Sigmoid colon (tissue), 7 donors: Measurements from ENCODE around the gene PXT1. TPM values are rescaled to one million over a fixed set of nuclear protein-coding genes. Genes with fewer than 3 reads are reported as not detected.

Source experiments
- DNase-seq: peaks from one replicate; pipeline ENCODE4 v3.0.0-alpha.2; 2019
- H3K27ac ChIP-seq, 4 donors: fragments of 200-600 bp; sonication (generic); one replicate each; pipeline ENCODE4 v1.5.1; 2016 to 2019; ENCODE audit warnings: mild to moderate bottlenecking in 1 of 4
- H3K27me3 ChIP-seq, 3 donors: fragments of 200-600 bp; sonication (generic); one replicate each; pipeline ENCODE4 v1.5.1; 2019; ENCODE audit warnings: mild to moderate bottlenecking in 1 of 3
- H3K36me3 ChIP-seq, 4 donors: fragments of 200-600 bp; sonication (generic); one replicate each; pipeline ENCODE4 v1.5.1; 2016 to 2019
- H3K4me1 ChIP-seq, 4 donors: fragments of 200-600 bp; sonication (generic); one replicate each; pipeline ENCODE4 v1.5.1; 2017 to 2019
- H3K4me3 ChIP-seq, 4 donors: fragments of 200-600 bp; sonication (generic); one replicate each; pipeline ENCODE4 v1.5.1; 2017 to 2019; ENCODE audit warnings: mild to moderate bottlenecking in 2 of 4, moderate library complexity in 1 of 4
- H3K9me3 ChIP-seq, 4 donors: fragments of 200-600 bp in 3 of 4; sonication (generic) in 3 of 4; one replicate each; pipeline versions ENCODE4 v1.5.1 to v1.6.1; 2013 to 2019
- CTCF ChIP-seq, 4 experiments: fragments of 450-650 bp in 3 of 4; fragments of 200-600 bp in 1 of 4; IDR thresholded peaks; one replicate each; pipeline ENCODE4 v1.5.1; 2016 to 2019; ENCODE audit warnings: antibody characterized with exemption in 4 of 4, mild to moderate bottlenecking in 3 of 4, moderate library complexity in 2 of 4
- EP300 ChIP-seq, 4 donors: sonication (generic); formaldehyde crosslinking; IDR thresholded peaks; one replicate each; pipeline ENCODE4 v1.6.1; 2017; ENCODE audit warnings: antibody characterized with exemption in 4 of 4
- POLR2A ChIP-seq, 2 donors: fragments of 450-650 bp; IDR thresholded peaks; one replicate each; pipeline ENCODE4 v1.6.1; 2016; ENCODE audit warnings: antibody characterized with exemption in 2 of 2, mild to moderate bottlenecking in 2 of 2, moderate library complexity in 2 of 2
- POLR2AphosphoS5 ChIP-seq, 4 donors: sonication (generic); formaldehyde crosslinking; IDR thresholded peaks; one replicate each; pipeline ENCODE4 v1.6.1; 2017; ENCODE audit warnings: antibody characterized with exemption in 4 of 4
- WGBS, 2 donors: extraction: QIAGEN DNeasy Blood & Tissue Kit; methylation state at CpG; one replicate each; pipeline ENCODE4 v1.1.7; 2013; 5-methylcytosine and 5-hydroxymethylcytosine counted together
- intact Hi-C: fragments of 100-400 bp; cut with DNase I; formaldehyde crosslinking; loops from one replicate; pipeline ENCODE4 v1.15.1; 2023
- polyA plus RNA-seq, 3 donors: library from polyadenylated mRNA; stranded (reverse); fragments of 200-250 nt; gene quantifications; one replicate each; pipeline ENCODE4 v1.2.3, GENCODE V29; 2013
- total RNA-seq, 4 donors: library from RNA; depleted of rRNA; stranded (reverse); fragments of >200 nt; gene quantifications; one replicate each; pipeline ENCODE4 v1.1.0, GENCODE V29; 2016
- donor health status: healthy with polysubstance abuse.
- donor health status: Bipolar disorder and iron deficiency.
- donor health status: healthy.

PXT1 gene
- total and polyA plus RNA-seq, 7 donors, result not detected

DNA sequence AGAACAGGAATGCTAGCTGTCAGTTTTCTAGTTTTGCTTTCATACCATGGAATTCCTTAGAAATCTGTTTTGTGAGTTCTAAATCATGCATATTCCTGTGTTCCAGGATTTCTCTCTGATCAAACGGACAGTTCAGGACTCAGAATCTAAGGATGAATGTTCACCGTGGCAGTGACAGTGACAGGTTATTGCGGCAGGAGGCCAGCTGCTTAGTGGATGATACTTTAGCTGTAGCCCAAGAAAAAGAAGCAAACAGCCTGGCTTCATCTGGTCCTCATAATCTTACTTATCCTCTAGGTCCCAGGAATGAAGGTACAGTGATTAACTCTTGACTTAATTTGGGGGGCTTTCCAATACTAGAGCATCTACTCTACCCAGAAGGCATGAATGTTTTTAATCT is 27.3 kb upstream of the PXT1 start:
- no peaks in the 10 kb centered on the region for H3K4me1 ChIP-seq
- 93% methylated on average over 3 of the region's 3 CpGs for WGBS, 2 donors
- H3K36me3 ChIP-seq, result peaks cover 0 to 40% (median 1%) of the 10 kb centered on the region in 4 donors
- TF ChIP-seq POLR2A (IDR thresholded peaks at IDR 0.05), result no peak
- no peak for TF ChIP-seq CTCF (IDR thresholded peaks at IDR 0.05)
- no peak for TF ChIP-seq POLR2AphosphoS5 (IDR thresholded peaks at IDR 0.05)
- TF ChIP-seq EP300 (IDR thresholded peaks at IDR 0.05), result no peak
- intact Hi-C loops, result no loop called here
- H3K27me3 ChIP-seq, result no peaks in the 10 kb centered on the region
- H3K27ac ChIP-seq, result no peak overlapping the region
- DNase-seq, result no peak
- no peak overlapping the region for H3K4me3 ChIP-seq
- H3K9me3 ChIP-seq, result no peaks in the 10 kb centered on the region

DNA sequence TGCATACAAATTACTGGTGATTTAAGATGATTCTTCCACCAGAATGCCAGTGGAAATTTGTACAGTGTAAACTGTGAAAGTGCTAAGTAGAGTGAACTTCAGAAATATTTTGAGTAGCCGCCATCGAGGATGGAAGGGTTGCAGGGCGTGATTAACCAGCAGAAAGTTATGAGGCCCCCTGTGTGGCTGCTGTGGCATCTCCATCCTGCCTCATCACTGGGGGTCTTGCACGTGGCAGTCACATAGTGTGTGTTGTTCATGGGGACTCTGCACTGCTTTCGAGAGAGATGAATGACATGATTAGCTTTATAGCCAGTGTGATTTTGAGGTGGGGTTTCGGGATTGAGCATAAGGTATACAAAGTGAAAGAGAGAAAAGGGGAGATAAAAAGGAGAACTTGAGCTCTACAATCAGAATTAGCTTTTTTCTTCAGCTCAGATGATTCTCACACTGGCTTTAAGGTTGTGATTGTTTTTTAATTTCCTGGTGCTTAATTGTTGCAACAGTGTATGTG is 26.6 kb upstream of the PXT1 start:
- H3K4me1 ChIP-seq, result no peaks in the 10 kb centered on the region
- TF ChIP-seq POLR2AphosphoS5 (IDR thresholded peaks at IDR 0.05) (no peak), POLR2A (IDR thresholded peaks at IDR 0.05) (no peak), CTCF (IDR thresholded peaks at IDR 0.05) (no peak), EP300 (IDR thresholded peaks at IDR 0.05) (no peak)
- no peak overlapping the region for H3K4me3 ChIP-seq
- H3K27me3 ChIP-seq, result no peaks in the 10 kb centered on the region
- no peaks in the 10 kb centered on the region for H3K9me3 ChIP-seq
- H3K36me3 ChIP-seq, result peaks cover 0 to 37% (median 1%) of the 10 kb centered on the region in 4 donors
- H3K27ac ChIP-seq, result no peak overlapping the region
- intact Hi-C loops, result no loop called here
- DNase-seq, result no peak
- 75 to 89% methylated on average over 6 of the region's 6 CpGs for WGBS, 2 donors

DNA sequence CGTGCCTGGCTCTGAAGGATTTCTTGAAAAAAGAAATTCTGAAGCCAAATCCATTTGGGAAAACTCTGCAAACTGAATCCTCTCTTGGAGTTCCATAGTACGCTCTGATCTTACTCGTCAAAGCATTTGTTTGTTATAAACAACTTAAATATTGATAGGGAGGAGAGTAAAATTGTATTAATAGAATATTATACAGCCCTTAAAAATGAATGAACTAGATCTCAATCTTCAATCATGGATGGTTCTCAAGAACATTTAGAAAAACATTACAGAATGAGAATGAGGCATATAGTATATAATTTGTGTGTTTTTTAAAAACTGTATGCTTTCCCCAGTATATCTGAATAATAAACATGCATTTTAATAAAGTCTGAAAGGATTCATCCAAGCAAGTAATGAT is 25.0 kb upstream of the PXT1 start:
- peaks cover 0 to 7% (median 0%) of the 10 kb centered on the region in 4 donors for H3K4me1 ChIP-seq
- H3K27ac ChIP-seq, result no peak overlapping the region
- no peak overlapping the region for H3K4me3 ChIP-seq
- H3K27me3 ChIP-seq, result no peaks in the 10 kb centered on the region
- H3K36me3 ChIP-seq, result peaks cover 0 to 26% (median 1%) of the 10 kb centered on the region in 4 donors
- intact Hi-C loops, result no loop called here
- H3K9me3 ChIP-seq, result no peaks in the 10 kb centered on the region
- 98 to 100% methylated on average over 3 of the region's 3 CpGs for WGBS, 2 donors
- DNase-seq, result no peak
- no peak for TF ChIP-seq POLR2A (IDR thresholded peaks at IDR 0.05)

DNA sequence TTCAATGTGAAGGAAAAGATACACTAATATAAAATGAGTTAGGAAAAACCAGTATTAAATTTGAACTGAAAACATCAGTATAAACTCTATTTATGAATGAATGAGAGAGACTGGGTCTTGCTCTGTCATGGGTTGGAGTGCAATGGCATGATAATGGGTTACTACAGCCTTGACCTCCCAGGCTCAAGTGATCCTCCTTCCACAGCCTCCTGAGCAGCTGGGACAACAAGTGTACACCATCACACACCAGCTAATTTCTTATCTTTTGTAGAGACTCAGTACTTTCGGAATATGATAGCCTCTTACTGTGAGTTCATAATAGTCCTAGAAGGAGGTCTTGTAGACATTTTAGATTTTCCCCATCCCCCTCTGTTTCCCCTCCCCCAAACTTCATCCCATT is 21.6 kb upstream of the PXT1 start:
- TF ChIP-seq EP300 (IDR thresholded peaks at IDR 0.05) (no peak), POLR2AphosphoS5 (IDR thresholded peaks at IDR 0.05) (no peak), CTCF (IDR thresholded peaks at IDR 0.05) (no peak), POLR2A (IDR thresholded peaks at IDR 0.05) (no peak)
- intact Hi-C loops, result no loop called here
- no peaks in the 10 kb centered on the region for H3K27me3 ChIP-seq

DNA sequence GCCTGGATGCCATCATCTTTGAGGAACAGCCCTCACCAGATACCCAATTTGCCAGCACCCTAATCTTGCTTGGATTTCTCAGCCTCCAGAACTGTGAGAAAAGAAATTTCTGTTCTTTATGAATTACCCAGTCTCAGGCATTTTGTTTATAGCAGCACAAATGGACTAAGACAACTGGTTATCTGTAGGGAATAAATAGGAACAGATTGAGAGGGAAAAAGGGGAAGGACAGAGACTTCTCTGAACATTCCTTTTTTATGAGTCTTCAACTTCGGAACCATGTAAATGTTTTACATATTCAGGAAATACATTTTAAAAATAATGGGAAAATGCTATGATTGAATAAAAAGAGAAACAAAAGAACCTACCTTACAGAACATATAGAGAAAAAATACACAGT is 21.0 kb upstream of the PXT1 start:
- no peaks in the 10 kb centered on the region for H3K9me3 ChIP-seq
- TF ChIP-seq POLR2AphosphoS5 (IDR thresholded peaks at IDR 0.05) (no peak), EP300 (IDR thresholded peaks at IDR 0.05) (no peak)
- no peaks in the 10 kb centered on the region for H3K36me3 ChIP-seq
- H3K4me1 ChIP-seq, result peaks cover 0 to 33% (median 21%) of the 10 kb centered on the region in 4 donors
- H3K27me3 ChIP-seq, result no peaks in the 10 kb centered on the region
- no peak overlapping the region for H3K4me3 ChIP-seq
- DNase-seq, result no peak
- H3K27ac ChIP-seq, result no peak overlapping the region
- intact Hi-C loops, result no loop called here
- WGBS, 2 donors, result 29 to 70% methylated on average over 1 of the region's 1 CpG

More for the DNA sequence above, 21.6 kb upstream of the PXT1 start:
- no peak overlapping the region for H3K4me3 ChIP-seq
- DNase-seq, result no peak
- H3K36me3 ChIP-seq, result no peaks in the 10 kb centered on the region
- peaks cover 0 to 28% (median 15%) of the 10 kb centered on the region in 4 donors for H3K4me1 ChIP-seq
- H3K27ac ChIP-seq, result no peak overlapping the region
- no peaks in the 10 kb centered on the region for H3K9me3 ChIP-seq
- 98% methylated on average over 1 of the region's 1 CpG for WGBS, 2 donors

DNA sequence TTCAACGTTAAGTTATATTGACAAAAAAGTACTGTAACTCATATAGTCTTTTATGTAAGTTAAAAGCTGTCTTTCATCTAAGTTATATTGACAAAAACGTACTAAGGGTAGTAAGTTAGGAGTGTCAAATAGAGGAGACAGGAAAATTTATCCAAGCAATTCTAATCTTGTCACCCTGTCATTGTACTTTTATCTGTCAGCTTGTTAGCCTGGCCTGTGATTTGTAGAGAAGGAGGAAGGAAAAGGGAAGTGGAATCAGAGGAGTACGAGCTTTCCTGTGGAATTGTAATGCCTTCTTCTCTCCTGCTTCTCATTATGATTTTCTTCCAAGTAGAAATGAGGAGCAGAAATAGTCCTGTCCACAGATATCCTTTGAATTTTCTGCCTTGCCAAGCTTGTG is 19.0 kb upstream of the PXT1 start:
- H3K9me3 ChIP-seq, result no peaks in the 10 kb centered on the region
- TF ChIP-seq CTCF (IDR thresholded peaks at IDR 0.05) (no peak), EP300 (IDR thresholded peaks at IDR 0.05) (no peak), POLR2AphosphoS5 (IDR thresholded peaks at IDR 0.05) (no peak), POLR2A (IDR thresholded peaks at IDR 0.05) (no peak)

More for the DNA sequence above, 19.0 kb upstream of the PXT1 start:
- no peak for DNase-seq
- H3K4me3 ChIP-seq, result no peak overlapping the region
- intact Hi-C loops, result no loop called here
- H3K27me3 ChIP-seq, result no peaks in the 10 kb centered on the region
- H3K27ac ChIP-seq, result no peak overlapping the region
- WGBS, 2 donors, result 62 to 68% methylated on average over 3 of the region's 3 CpGs
- H3K36me3 ChIP-seq, result peaks cover 0 to 2% (median 0%) of the 10 kb centered on the region in 4 donors
- H3K4me1 ChIP-seq, result peaks cover 0 to 34% (median 22%) of the 10 kb centered on the region in 4 donors
